NCI-H2107 (cell line): Measurements from ENCODE around the gene BRINP1.

Source experiments
- DNase-seq: peaks from one replicate; lab custom pipeline; 2025; lab: John Stamatoyannopoulos, UW

Gene BRINP1

GRCh38 chr9:119343059-119343990, 25.9 kb downstream of the BRINP1 start:
- DNase-seq, result no peak

- DNase-seq, result no peak
Observed at GRCh38 chr9:119339056-119339455, 30.2 kb downstream of the BRINP1 start.

DNA sequence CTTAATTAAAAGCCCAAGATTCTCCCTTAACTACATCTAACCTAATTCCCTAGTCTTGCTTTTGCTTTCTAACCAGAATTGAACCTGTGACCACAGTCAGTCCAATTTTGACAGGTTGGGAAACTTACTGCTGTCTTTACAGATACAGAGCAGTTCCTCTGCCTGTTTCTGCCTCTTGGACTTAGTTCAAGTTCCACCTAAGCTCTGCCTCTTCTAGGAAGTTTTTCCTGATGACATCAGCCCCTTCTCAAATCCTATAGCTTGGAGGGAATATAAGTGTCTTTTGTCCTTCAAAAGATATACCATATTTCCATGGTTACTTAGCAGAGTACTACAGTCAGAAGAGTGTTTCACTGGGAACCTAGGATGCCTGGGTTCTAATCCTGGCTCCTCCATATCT, 31.7 kb downstream of the BRINP1 start:
- DNase-seq, result no peak

GRCh38 chr9:119334745-119335144, 34.5 kb downstream of the BRINP1 start:
- no peak for DNase-seq

- DNase-seq, result no peak
Observed at GRCh38 chr9:119333507-119334229, 35.6 kb downstream of the BRINP1 start.

DNA sequence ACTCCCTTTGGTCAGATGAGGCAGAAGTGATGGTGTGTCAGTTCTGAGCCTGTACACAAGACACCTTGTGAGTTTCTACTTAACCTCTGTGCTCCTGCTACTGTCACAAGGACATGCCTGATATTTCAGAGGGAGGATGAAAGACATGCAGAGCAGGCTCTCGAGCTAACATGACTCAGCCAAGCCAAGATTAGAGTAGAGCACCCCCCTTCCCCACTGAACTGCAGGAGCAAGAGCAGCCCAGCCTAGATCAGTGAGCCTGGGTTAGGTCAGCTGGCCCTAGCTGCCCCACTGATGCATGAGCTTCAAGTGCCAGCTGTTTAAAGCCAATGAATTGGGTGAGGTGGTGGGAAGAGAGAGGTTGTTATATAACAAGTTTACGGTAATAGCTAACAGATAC, 36.7 kb downstream of the BRINP1 start:
- DNase-seq, result no peak

DNA sequence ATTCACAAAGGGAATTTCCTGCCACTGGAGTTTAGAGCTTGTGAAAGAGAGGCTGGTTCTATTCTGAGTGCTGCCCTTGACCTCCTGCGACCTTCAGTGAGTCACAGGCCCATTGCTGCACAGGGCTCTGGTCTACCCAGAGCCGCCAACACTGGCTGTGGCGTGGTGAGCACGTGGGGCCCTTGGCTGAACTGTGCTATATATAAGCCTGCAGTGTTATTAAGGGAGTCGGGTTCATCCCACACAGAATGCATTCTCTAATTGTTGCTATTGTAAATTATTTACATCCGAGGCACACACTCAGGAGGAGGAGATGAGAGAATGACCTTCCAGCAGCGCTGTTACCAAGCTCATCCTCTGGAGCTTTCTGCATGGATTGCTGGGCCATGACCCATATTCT, 47.1 kb downstream of the BRINP1 start:
- DNase-seq, result no peak

GRCh38 chr9:119318371-119318770, 50.9 kb downstream of the BRINP1 start:
- no peak for DNase-seq

DNA sequence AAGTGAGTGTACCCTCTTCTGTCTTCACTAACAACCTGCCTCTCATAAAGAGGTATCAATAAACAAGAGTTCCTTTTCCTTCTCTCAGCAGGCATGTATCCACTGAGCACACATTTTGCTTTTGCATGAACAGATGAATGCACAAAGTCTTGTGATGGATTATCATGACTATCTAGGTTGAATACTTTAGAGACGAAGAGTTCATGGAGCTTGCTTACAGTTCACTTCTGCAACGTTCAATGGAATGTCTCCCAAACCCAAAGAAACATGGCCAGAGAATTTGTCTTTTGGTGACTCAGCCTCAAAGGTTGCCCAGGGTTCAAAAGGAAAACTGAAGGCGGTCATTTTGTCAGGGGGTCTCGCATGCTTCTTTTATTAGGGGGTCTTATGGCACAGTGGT, 55.4 kb downstream of the BRINP1 start:
- DNase-seq, result no peak

DNA sequence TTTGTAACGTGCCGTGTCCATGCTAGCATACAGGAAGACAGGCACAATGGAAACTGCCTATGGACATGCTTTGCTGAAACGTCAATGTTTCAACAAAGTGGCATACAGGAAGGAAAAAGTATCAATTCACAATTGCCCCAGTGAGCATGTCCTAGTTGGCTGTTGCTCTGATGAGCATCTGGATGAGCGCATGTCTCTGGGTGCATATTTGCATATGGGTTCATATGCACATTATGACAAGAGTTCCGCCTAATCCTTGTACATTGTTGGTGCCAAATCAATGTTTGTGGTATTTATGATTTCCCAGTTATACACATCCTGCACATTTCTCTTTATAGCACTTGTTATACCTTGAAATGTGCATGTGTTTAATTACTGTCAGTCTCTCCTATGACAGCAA, 58.5 kb downstream of the BRINP1 start:
- no peak for DNase-seq

- DNase-seq, result no peak
Observed at GRCh38 chr9:119307471-119307870, 61.8 kb downstream of the BRINP1 start.

DNA sequence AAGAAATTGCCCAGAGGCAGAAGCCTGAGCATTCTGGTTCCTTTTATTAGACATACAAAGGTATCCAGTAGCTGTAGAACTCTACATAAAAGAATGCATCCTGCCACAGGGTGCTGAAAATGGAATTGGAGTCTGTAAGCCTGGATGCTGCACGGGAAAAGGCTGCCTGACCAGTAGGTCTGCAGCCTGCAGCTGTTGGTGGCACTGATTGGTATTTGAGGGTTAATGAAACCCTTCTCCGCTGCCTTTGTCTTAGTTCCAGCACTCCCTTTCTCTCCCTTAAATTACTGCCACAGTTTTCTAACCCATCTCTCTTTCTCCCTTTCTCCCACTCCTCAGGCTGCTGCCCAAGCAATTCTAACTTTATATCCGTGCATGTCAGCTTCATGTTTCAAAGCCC, 64.7 kb downstream of the BRINP1 start:
- no peak for DNase-seq

GRCh38 chr9:119302988-119303698, 66.1 kb downstream of the BRINP1 start:
- no peak for DNase-seq

- no peak for DNase-seq
Observed at GRCh38 chr9:119298076-119298853, 71.0 kb downstream of the BRINP1 start.

DNA sequence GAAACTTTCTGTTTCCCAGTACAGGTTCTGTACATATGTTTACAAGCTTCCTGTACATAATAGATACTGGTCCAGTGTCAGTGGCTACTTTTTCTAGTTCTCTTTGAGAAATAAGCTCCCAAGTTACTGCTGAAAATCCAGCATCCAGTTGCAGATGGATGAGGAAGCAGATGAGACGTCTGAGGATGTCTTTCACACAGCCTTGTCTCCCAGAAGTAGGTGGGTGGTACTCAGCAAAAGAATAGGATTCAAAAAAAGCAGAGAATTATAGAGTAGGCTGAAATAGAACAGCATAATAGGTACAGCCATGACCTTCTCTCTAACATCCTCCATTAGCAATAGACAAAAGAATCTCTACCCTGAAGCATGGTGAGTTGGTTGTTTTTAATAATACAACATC, 77.7 kb downstream of the BRINP1 start:
- no peak for DNase-seq

DNA sequence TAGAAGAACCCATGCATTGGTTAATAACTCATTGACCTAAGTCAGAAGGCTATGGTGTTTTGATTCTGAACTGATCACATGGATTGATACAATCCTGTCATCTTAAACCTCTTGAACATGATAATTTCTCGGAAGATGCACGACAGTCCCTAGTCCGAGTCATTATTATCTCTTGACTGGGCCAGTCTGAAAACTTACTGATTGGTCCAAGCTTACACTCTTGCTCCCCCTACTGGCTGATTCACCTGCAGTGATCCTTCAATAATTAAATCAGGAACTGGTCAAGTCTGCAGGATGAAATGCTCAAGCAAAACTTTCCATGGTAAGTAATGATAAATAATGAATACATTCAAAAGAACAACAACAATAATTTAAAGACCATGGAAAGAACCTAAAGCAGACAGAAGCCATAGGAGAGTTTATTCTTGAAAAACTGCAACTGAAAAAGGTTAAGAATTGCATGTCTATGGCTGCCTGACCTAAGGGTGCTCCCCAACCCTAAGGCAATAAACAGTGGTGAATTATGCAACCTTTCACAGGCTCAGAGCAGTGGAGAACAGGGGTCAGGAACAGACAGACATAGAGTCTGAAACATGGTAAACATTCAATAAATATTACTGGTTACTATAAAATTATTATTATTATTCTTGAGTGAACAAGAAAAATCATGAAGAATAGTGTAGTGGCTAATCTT, 79.3 kb downstream of the BRINP1 start:
- peak; percentile 11 for DNase-seq

- no peak for DNase-seq
Observed at GRCh38 chr9:119284587-119285337, 84.5 kb downstream of the BRINP1 start.

DNA sequence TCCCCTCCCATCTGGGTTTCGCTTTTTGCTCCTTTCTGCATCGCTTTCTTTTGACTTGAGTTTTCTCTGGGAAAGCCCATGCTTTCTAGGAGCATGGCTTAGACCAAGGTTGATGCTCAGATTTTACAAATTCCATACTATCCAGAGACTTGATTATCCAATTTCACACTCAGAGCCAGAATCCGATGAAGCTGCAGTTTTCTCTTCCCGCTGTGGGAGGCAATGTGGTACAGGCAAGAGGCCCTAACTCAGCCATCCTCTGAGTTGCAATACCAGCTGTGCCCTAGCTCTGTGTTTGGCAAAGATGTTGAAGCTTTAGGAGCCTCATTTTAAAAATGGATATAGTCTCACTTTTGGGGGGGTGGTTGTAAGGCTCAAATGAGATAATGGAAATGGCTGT, 85.1 kb downstream of the BRINP1 start:
- DNase-seq, result no peak

GRCh38 chr9:119283078-119283794, 86.0 kb downstream of the BRINP1 start:
- DNase-seq, result no peak
